Measurements from ENCODE around the gene XIRP1. TPM values are rescaled to one million over a fixed set of nuclear protein-coding genes. Genes with fewer than 3 reads are reported as not detected.

Gene XIRP1
- total RNA-seq, 3 donors from 2014 or later: 0.44 TPM; not detected in 2

GRCh38 chr3:39208463-39209055 lies 16.2 kb upstream of the XIRP1 start:
- DNase-seq (ENCODE audit: low spot score in 2 of 2): no peak
- intact Hi-C loops (cut with DNase I; ENCODE audit: low total_unique reads): no loop called here
- Histone ChIP-seq H3K36me3 (no peaks in the 10 kb centered on the region), H3K27ac (no peak overlapping the region), H3K27me3 (no peaks in the 10 kb centered on the region), H3K4me1 (no peaks in the 10 kb centered on the region), H3K9me3 (no peaks in the 10 kb centered on the region), H3K4me3 (no peak overlapping the region)
- TF ChIP-seq CTCF (IDR thresholded peaks at IDR 0.05): peak in 2 of 3 donors; percentile 26 to 42
- no peak for TF ChIP-seq POLR2A (IDR thresholded peaks at IDR 0.05)

GRCh38 chr3:39207361-39208186 lies 15.2 kb upstream of the XIRP1 start:
- DNase-seq (ENCODE audit: low spot score in 2 of 2): no peak
- H3K27ac ChIP-seq: no peak overlapping the region
- H3K27me3 ChIP-seq: no peaks in the 10 kb centered on the region
- intact Hi-C loops (cut with DNase I; ENCODE audit: low total_unique reads): loop anchor here (1.0 kb wide), 1 partner anchor 16 kb away; no protein-coding TSS in a partner anchor
- no peaks in the 10 kb centered on the region for H3K4me1 ChIP-seq
- no peaks in the 10 kb centered on the region for H3K9me3 ChIP-seq
- no peaks in the 10 kb centered on the region for H3K36me3 ChIP-seq
- no peak overlapping the region for H3K4me3 ChIP-seq
- TF ChIP-seq POLR2AphosphoS5 (IDR thresholded peaks at IDR 0.05) (no peak), CTCF (IDR thresholded peaks at IDR 0.05) (no peak), POLR2A (IDR thresholded peaks at IDR 0.05) (no peak)

- H3K4me1 ChIP-seq: no peaks in the 10 kb centered on the region
- DNase-seq (ENCODE audit: low spot score in 2 of 2): no peak
- no peaks in the 10 kb centered on the region for H3K36me3 ChIP-seq
- no peak for TF ChIP-seq POLR2AphosphoS5 (IDR thresholded peaks at IDR 0.05)
- TF ChIP-seq POLR2A (IDR thresholded peaks at IDR 0.05): no peak
- TF ChIP-seq CTCF (IDR thresholded peaks at IDR 0.05): no peak
- H3K27me3 ChIP-seq: no peaks in the 10 kb centered on the region
- no peak overlapping the region for H3K27ac ChIP-seq
- H3K4me3 ChIP-seq: no peak overlapping the region
- no peaks in the 10 kb centered on the region for H3K9me3 ChIP-seq
- intact Hi-C loops (cut with DNase I; ENCODE audit: low total_unique reads): loop anchor here (1.0 kb wide), 1 partner anchor 47 kb away; no protein-coding TSS in a partner anchor
Observed at GRCh38 chr3:39205919-39206516, 13.6 kb upstream of the XIRP1 start.

GRCh38 chr3:39205131-39205530 lies 12.7 kb upstream of the XIRP1 start:
- intact Hi-C loops (cut with DNase I; ENCODE audit: low total_unique reads): no loop called here
- no peak overlapping the region for H3K4me3 ChIP-seq
- no peak for DNase-seq (ENCODE audit: low spot score in 2 of 2)
- H3K36me3 ChIP-seq: no peaks in the 10 kb centered on the region
- H3K4me1 ChIP-seq: no peaks in the 10 kb centered on the region
- no peak overlapping the region for H3K27ac ChIP-seq
- H3K27me3 ChIP-seq: no peaks in the 10 kb centered on the region
- TF ChIP-seq POLR2AphosphoS5 (IDR thresholded peaks at IDR 0.05) (no peak), CTCF (IDR thresholded peaks at IDR 0.05) (no peak), POLR2A (IDR thresholded peaks at IDR 0.05) (no peak)
- H3K9me3 ChIP-seq: no peaks in the 10 kb centered on the region

GRCh38 chr3:39203860-39204259 lies 11.5 kb upstream of the XIRP1 start:
- no peaks in the 10 kb centered on the region for H3K4me1 ChIP-seq
- DNase-seq (ENCODE audit: low spot score in 2 of 2): no peak
- no peaks in the 10 kb centered on the region for H3K27me3 ChIP-seq
- TF ChIP-seq CTCF (IDR thresholded peaks at IDR 0.05) (no peak), POLR2A (IDR thresholded peaks at IDR 0.05) (no peak), POLR2AphosphoS5 (IDR thresholded peaks at IDR 0.05) (no peak)
- intact Hi-C loops (cut with DNase I; ENCODE audit: low total_unique reads): no loop called here
- H3K4me3 ChIP-seq: no peak overlapping the region
- H3K27ac ChIP-seq: no peak overlapping the region
- H3K9me3 ChIP-seq: no peaks in the 10 kb centered on the region
- H3K36me3 ChIP-seq: no peaks in the 10 kb centered on the region
